T-cell (primary cell): ENCODE results near the gene LY6G5C. TPM values are rescaled to one million over a fixed set of nuclear protein-coding genes. Genes with fewer than 3 reads are reported as not detected.

Source experiments
- ATAC-seq, 4 experiments: fragments of 200-7000 bp in 3 of 4; fragments of 150-1000 bp in 1 of 4; cut with Tn5 transposase; replicated peaks in 1 of 4; 1 replicate in 3 of 4; 2 replicates in 1 of 4; pipeline ENCODE4 v1.10.0; 2021; ENCODE audit warnings: moderate library complexity in 3 of 4, mild to moderate bottlenecking in 2 of 4, moderate number of reproducible peaks in 1 of 4
- CTCF ChIA-PET, 2 donors: fragments of 300-600 bp; sonication (Branson Sonifier 250); formaldehyde crosslinking; loops; one replicate each; lab custom pipeline; 2022; ENCODE audit warnings: antibody characterized with exemption in 2 of 2; lab: Charles Lee
- POLR2A ChIA-PET, 2 donors: fragments of 300-600 bp; sonication (Branson Sonifier 250); formaldehyde crosslinking; loops; one replicate each; lab custom pipeline; 2022; ENCODE audit warnings: antibody characterized with exemption in 2 of 2; lab: Charles Lee
- DNase-seq, 35 experiments: peaks; one replicate each; pipeline versions ENCODE4 v3.0.0 to v3.0.0-alpha.2; 2013 to 2023
- H3K27ac ChIP-seq: one replicate; pipeline ENCODE4 v1.5.1; 2013; ENCODE audit warnings: low read length
- H3K27me3 ChIP-seq, 2 experiments: replicated peaks in 1 of 2; 1 replicate in 1 of 2; 2 replicates in 1 of 2; pipeline versions ENCODE4 v1.6.1 to v1.7.0; 2013; ENCODE audit warnings: low read length in 1 of 2, mixed read lengths in 1 of 2; ENCODE audit not compliant: control insufficient read depth in 2 of 2, insufficient read depth in 2 of 2; ENCODE audit errors: extremely low read depth in 1 of 2
- H3K36me3 ChIP-seq, 2 donors: 1 replicate in 1 of 2; 2 replicates in 1 of 2; pipeline versions ENCODE4 v1.6.1 to v1.7.0; 2013; ENCODE audit warnings: low read length in 1 of 2; ENCODE audit not compliant: control insufficient read depth in 2 of 2, insufficient read depth in 1 of 2; ENCODE audit errors: extremely low read depth in 1 of 2
- H3K4me1 ChIP-seq, 2 experiments: 1 replicate in 1 of 2; 2 replicates in 1 of 2; pipeline versions ENCODE4 v1.6.1 to v1.7.0; 2013; ENCODE audit warnings: low read length in 2 of 2, mixed read lengths in 1 of 2; ENCODE audit not compliant: insufficient read depth in 2 of 2, control insufficient read depth in 1 of 2; ENCODE audit errors: extremely low read depth in 1 of 2
- H3K4me3 ChIP-seq, 2 donors: 1 replicate in 1 of 2; 2 replicates in 1 of 2; pipeline versions ENCODE4 v1.5.1 to v1.7.0; 2013; ENCODE audit warnings: mild to moderate bottlenecking in 2 of 2, low read length in 1 of 2, moderate library complexity in 1 of 2; ENCODE audit not compliant: control insufficient read depth in 1 of 2; ENCODE audit errors: extremely low read depth in 1 of 2
- H3K9me3 ChIP-seq: 2 replicates; pipeline ENCODE4 v1.7.0; 2013
- H3K27ac Mint-ChIP-seq, 2 donors: one replicate each; pipeline ENCODE4 v1.8.0; 2020 to 2021; ENCODE audit warnings: mild to moderate bottlenecking in 2 of 2, mixed read lengths in 2 of 2
- H3K27me3 Mint-ChIP-seq, 2 donors: one replicate each; pipeline ENCODE4 v1.8.0; 2021 to 2022; ENCODE audit warnings: mixed read lengths in 2 of 2
- H3K36me3 Mint-ChIP-seq: one replicate; pipeline ENCODE4 v1.8.0; 2021; ENCODE audit warnings: mixed read lengths
- H3K4me1 Mint-ChIP-seq, 3 donors: one replicate each; pipeline ENCODE4 v1.8.0; 2020 to 2022; ENCODE audit warnings: mixed read lengths in 3 of 3, mild to moderate bottlenecking in 1 of 3
- H3K4me3 Mint-ChIP-seq, 3 donors: one replicate each; pipeline ENCODE4 v1.8.0; 2020 to 2022; ENCODE audit warnings: mild to moderate bottlenecking in 3 of 3, mixed read lengths in 3 of 3, moderate library complexity in 3 of 3
- H3K9me3 Mint-ChIP-seq, 3 donors: one replicate each; pipeline ENCODE4 v1.8.0; 2020 to 2022; ENCODE audit warnings: mixed read lengths in 3 of 3
- WGBS: methylation state at CpG from one replicate; pipeline ENCODE4 v1.1.5; 2013; ENCODE audit warnings: missing lambda C conversion rate; ENCODE audit not compliant: insufficient coverage; 5-methylcytosine and 5-hydroxymethylcytosine counted together
- total RNA-seq, 35 experiments: library from RNA in 6 of 35; stranded (reverse) in 6 of 35; fragments of 120-200 nt in 1 of 35; gene quantifications; one replicate each; pipeline versions ENCODE4 v1.2.1 to v1.2.4 and lab custom pipeline; 2013 to 2026

The LY6G5C gene
- total RNA-seq, 5 donors from 2014 or later (not counting 1 experiment from before 2014, with no cell fraction given) = 0.75 to 8.8 (median 5.8) TPM

GRCh38 chr6:31715022-31715958, 34.4 kb upstream of the LY6G5C start, which contains the start of gene LY6G6D:
TSS of gene LY6G6D (plus strand) at chr6:31715348. CDS start at chr6:31715356, 8 bp downstream.
- peaks cover 12 to 18% of the 10 kb centered on the region in 2 experiments for H3K4me1 ChIP-seq
- 91% methylated on average over 10 of the region's 16 CpGs for WGBS
- no peak within 1 kb of the TSS for H3K27ac Mint-ChIP-seq
- H3K27ac ChIP-seq = no peak within 1 kb of the TSS
- peaks cover 0 to 11% of the 10 kb centered on the region in 2 experiments for H3K27me3 ChIP-seq
- no peaks in the 10 kb centered on the region for H3K9me3 ChIP-seq
- peaks cover 17 to 25% (median 24%) of the 10 kb centered on the region in 3 donors for H3K4me1 Mint-ChIP-seq
- no peaks in the 10 kb centered on the region for H3K36me3 ChIP-seq
- no peaks in the 10 kb centered on the region for H3K9me3 Mint-ChIP-seq
- CTCF ChIA-PET = interaction anchor here (0.5 to 0.6 kb wide), 3 partner anchors 99 to 333 kb away, joined by 3 to 7 read pairs (median 4); no protein-coding TSS in a partner anchor
- DNase-seq = no peak
- H3K36me3 Mint-ChIP-seq = no peaks in the 10 kb centered on the region
- no peak for ATAC-seq
- no peaks in the 10 kb centered on the region for H3K27me3 Mint-ChIP-seq
- POLR2A ChIA-PET = interaction anchor here in 1 of 2 donors (0.6 kb wide), 2 partner anchors 15 to 90 kb away, joined by 5 to 6 read pairs; no protein-coding TSS in a partner anchor
- H3K4me3 Mint-ChIP-seq = no peak within 1 kb of the TSS
- no peak within 1 kb of the TSS for H3K4me3 ChIP-seq

DNA sequence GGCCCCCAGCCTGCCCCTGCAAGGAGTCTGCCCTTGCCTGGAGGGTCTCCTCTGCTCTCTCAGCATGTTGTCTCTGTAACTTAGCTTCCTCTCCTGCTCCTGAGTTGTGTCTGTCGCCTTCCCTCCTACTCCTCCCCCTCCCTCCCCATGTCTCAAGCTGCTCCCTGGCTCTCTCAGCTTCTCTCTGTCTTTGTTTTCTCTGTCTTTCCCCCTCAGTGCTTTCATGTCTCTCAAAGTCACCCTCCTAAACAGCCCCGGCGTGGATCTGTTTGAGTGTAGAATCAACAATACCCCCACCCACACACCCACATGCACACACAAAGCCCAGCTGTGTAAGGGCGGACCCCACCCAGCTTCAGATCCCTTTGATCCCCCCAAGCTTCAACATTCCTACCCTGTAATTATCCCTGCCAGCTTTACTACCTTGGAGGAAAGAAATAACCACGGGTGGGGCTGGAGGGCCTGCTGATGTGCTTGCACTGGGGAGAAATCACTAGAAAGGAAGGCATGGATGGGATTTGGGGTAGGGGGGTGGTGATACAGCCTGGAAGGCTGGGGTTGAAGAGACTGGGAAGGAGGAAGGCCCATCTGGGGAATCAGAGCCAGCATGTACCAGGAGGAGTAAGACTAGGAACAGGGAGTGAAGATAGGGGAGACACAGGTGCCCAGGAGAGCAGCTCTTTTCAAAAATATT, 33.3 kb upstream of the LY6G5C start:
- WGBS = 57% methylated on average over 3 of the region's 5 CpGs
- DNase-seq = no peak
- H3K4me1 Mint-ChIP-seq = peaks cover 17 to 25% (median 24%) of the 10 kb centered on the region in 3 donors

DNA sequence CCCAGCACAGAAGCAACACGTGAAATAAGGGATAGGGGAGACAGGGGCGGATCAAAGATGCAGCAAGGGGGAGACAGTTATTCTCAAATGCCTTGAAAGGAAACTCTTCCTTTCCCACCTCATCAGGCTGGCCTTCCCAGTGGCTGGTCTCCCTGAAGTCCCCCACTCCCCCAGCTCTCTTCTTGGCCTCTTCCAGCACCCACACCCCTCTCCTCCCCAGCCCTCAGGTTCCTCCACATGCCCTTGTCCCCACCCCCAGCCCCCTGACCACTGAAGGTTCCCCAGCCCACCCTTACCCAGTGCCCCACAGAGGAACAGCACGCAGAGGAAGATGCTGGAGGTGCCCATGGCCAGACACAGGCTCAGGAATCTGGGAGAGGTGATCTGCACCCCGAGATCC, 32.6 kb upstream of the LY6G5C start:
- ATAC-seq (no peak), DNase-seq (no peak)
- Histone ChIP-seq H3K9me3 (no peaks in the 10 kb centered on the region), H3K36me3 (no peaks in the 10 kb centered on the region), H3K27me3 (peaks cover 0 to 20% of the 10 kb centered on the region in 2 experiments), H3K4me3 (no peak overlapping the region), H3K4me1 (peaks cover 12 to 18% of the 10 kb centered on the region in 2 experiments), H3K27ac (no peak overlapping the region)
- CTCF ChIA-PET = no interaction called here
- no peak overlapping the region for H3K27ac Mint-ChIP-seq
- H3K36me3 Mint-ChIP-seq = no peaks in the 10 kb centered on the region
- H3K4me1 Mint-ChIP-seq = peaks cover 17 to 25% (median 24%) of the 10 kb centered on the region in 3 donors
- WGBS = no CpG with 5 or more reads among the region's 4 CpGs
- no peak overlapping the region for H3K4me3 Mint-ChIP-seq
- POLR2A ChIA-PET = no interaction called here
- H3K9me3 Mint-ChIP-seq = no peaks in the 10 kb centered on the region
- H3K27me3 Mint-ChIP-seq = no peaks in the 10 kb centered on the region

More for the DNA sequence above, 33.3 kb upstream of the LY6G5C start:
- Mint-ChIP-seq H3K36me3 (no peaks in the 10 kb centered on the region), H3K27ac (no peak overlapping the region), H3K9me3 (no peaks in the 10 kb centered on the region), H3K4me3 (no peak overlapping the region), H3K27me3 (no peaks in the 10 kb centered on the region)
- Histone ChIP-seq H3K27me3 (peaks cover 0 to 19% of the 10 kb centered on the region in 2 experiments), H3K27ac (no peak overlapping the region), H3K9me3 (no peaks in the 10 kb centered on the region), H3K4me3 (no peak overlapping the region), H3K36me3 (no peaks in the 10 kb centered on the region), H3K4me1 (peaks cover 12 to 18% of the 10 kb centered on the region in 2 experiments)
- ATAC-seq = peak in 1 of 4 experiments; percentile 18
- CTCF ChIA-PET = interaction anchor here in 1 of 2 donors (0.6 kb wide), 1 partner anchor 977 kb away, joined by 3 read pairs; no protein-coding TSS in a partner anchor
- POLR2A ChIA-PET = interaction anchor here in 1 of 2 donors (0.6 kb wide), 1 partner anchor 14 kb away, joined by 3 read pairs; no protein-coding TSS in a partner anchor

GRCh38 chr6:31712296-31712695, 31.4 kb upstream of the LY6G5C start:
- Histone ChIP-seq H3K9me3 (no peaks in the 10 kb centered on the region), H3K27me3 (peaks cover 0 to 25% of the 10 kb centered on the region in 2 experiments), H3K4me1 (peaks cover 12 to 18% of the 10 kb centered on the region in 2 experiments), H3K36me3 (no peaks in the 10 kb centered on the region), H3K27ac (no peak overlapping the region), H3K4me3 (no peak overlapping the region)
- Mint-ChIP-seq H3K27me3 (no peaks in the 10 kb centered on the region), H3K4me1 (peaks cover 17 to 25% (median 24%) of the 10 kb centered on the region in 3 donors), H3K9me3 (no peaks in the 10 kb centered on the region), H3K27ac (no peak overlapping the region), H3K4me3 (no peak overlapping the region), H3K36me3 (no peaks in the 10 kb centered on the region)
- ATAC-seq (peak in 3 of 4 experiments; percentile 51 to 64 (median 63)), DNase-seq (peak in 4 of 35 experiments; percentile 22 to 36 (median 24))
- POLR2A ChIA-PET = interaction anchor here in 1 of 2 donors (0.7 kb wide), 1 partner anchor 63 kb away, joined by 3 read pairs; no protein-coding TSS in a partner anchor
- 72% methylated on average over 7 of the region's 8 CpGs for WGBS
- CTCF ChIA-PET = no interaction called here

DNA sequence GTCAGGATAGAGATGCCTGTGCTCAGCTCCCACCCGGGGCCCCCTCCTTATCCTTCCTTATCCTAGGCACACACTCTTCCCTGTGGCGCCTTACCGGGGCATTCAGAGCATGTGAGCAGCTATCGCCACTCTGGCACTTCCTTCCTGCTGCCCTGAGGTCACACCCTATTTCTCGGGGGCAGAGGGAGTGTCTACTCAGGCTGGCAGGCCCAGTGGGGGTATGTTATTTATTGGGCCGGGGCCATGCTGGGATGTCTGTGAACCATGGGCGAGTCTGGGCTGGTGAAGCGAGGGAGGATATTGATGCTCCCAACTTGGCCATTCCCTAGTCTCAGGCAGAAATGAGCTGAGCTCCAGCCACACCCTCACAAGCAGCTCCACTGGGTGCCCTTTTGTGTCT, 30.4 kb upstream of the LY6G5C start:
- no peaks in the 10 kb centered on the region for H3K9me3 Mint-ChIP-seq
- peaks cover 17 to 25% (median 24%) of the 10 kb centered on the region in 3 donors for H3K4me1 Mint-ChIP-seq
- Histone ChIP-seq H3K27ac (no peak overlapping the region), H3K27me3 (peaks cover 0 to 26% of the 10 kb centered on the region in 2 experiments), H3K4me1 (peaks cover 12 to 18% of the 10 kb centered on the region in 2 experiments), H3K9me3 (no peaks in the 10 kb centered on the region), H3K4me3 (no peak overlapping the region), H3K36me3 (no peaks in the 10 kb centered on the region)
- 5% methylated on average over 4 of the region's 8 CpGs for WGBS
- H3K27me3 Mint-ChIP-seq = no peaks in the 10 kb centered on the region
- H3K4me3 Mint-ChIP-seq = no peak overlapping the region
- H3K27ac Mint-ChIP-seq = peak overlapping the region in 1 of 2 donors; percentile 44
- DNase-seq = no peak
- ChIA-PET CTCF (no interaction called here), POLR2A (no interaction called here)
- peak in 1 of 4 experiments; percentile 42 for ATAC-seq
- no peaks in the 10 kb centered on the region for H3K36me3 Mint-ChIP-seq
